Cardiac muscle cell (in vitro differentiated cells and primary cell): ENCODE data around the gene LRRC74A. TPM values are rescaled to one million over a fixed set of nuclear protein-coding genes. Genes with fewer than 3 reads are reported as not detected.

ENCODE experiments used
- DNase-seq, 2 donors: peaks; one replicate each; pipeline versions ENCODE4 v3.0.0 to v3.0.0-alpha.2; 2010 to 2017; ENCODE audit warnings: low read depth in 1 of 2, low spot score in 1 of 2
- H3K27ac ChIP-seq: fragments of 200-600 bp; sonication (generic); 2 replicates; pipeline ENCODE4 v1.5.1; 2016
- H3K27me3 ChIP-seq: fragments of 200-600 bp; sonication (generic); 2 replicates; pipeline ENCODE4 v1.6.0; 2016; ENCODE audit warnings: control low read depth
- H3K36me3 ChIP-seq: fragments of 200-600 bp; sonication (generic); 2 replicates; pipeline ENCODE4 v1.5.1; 2016; ENCODE audit warnings: control low read depth
- H3K4me1 ChIP-seq: fragments of 200-600 bp; sonication (generic); 2 replicates; pipeline ENCODE4 v1.8.1; 2017; ENCODE audit warnings: low read depth, mild to moderate bottlenecking, mixed run types
- H3K4me3 ChIP-seq: fragments of 200-600 bp; sonication (generic); 2 replicates; pipeline ENCODE4 v1.5.1; 2016; ENCODE audit warnings: mild to moderate bottlenecking
- H3K9me3 ChIP-seq: fragments of 200-600 bp; sonication (generic); 2 replicates; pipeline ENCODE4 v1.5.1; 2017; ENCODE audit warnings: low read depth, mild to moderate bottlenecking, control low read depth
- CTCF ChIP-seq: IDR thresholded peaks from 2 replicates; pipeline ENCODE4 v1.5.1; 2012; ENCODE audit warnings: low read depth, mild to moderate bottlenecking, low read length
- polyA plus RNA-seq: library from polyadenylated mRNA; unstranded; fragments of >200 nt; fragmentation: Nextera tagmentation; extraction: Ambion mirVana; gene quantifications from 2 replicates; pipeline ENCODE4 v1.2.1, GENCODE V29; 2016
- total RNA-seq: library from RNA; depleted of rRNA; stranded (reverse); fragments of >200 nt; gene quantifications from 2 replicates; pipeline ENCODE4 v1.2.3, GENCODE V29; 2016

LRRC74A gene
- total and polyA plus RNA-seq, 2 experiments from 2014 or later, result not detected

- no peak for DNase-seq
- Histone ChIP-seq H3K27ac (no peak overlapping the region), H3K4me3 (no peak overlapping the region), H3K9me3 (no peaks in the 10 kb centered on the region), H3K4me1 (peaks cover 3% of the 10 kb centered on the region), H3K36me3 (no peaks in the 10 kb centered on the region), H3K27me3 (no peaks in the 10 kb centered on the region)
- no peak for TF ChIP-seq CTCF
Measured at GRCh38 chr14:76837524-76837923, 11.3 kb downstream of the LRRC74A start.

- Histone ChIP-seq H3K4me3 (no peak overlapping the region), H3K27me3 (no peaks in the 10 kb centered on the region), H3K9me3 (no peaks in the 10 kb centered on the region), H3K4me1 (no peaks in the 10 kb centered on the region), H3K27ac (no peak overlapping the region), H3K36me3 (no peaks in the 10 kb centered on the region)
- no peak for DNase-seq
- no peak for TF ChIP-seq CTCF
Measured at GRCh38 chr14:76842414-76842813, 16.2 kb downstream of the LRRC74A start.

GRCh38 chr14:76844223-76844622 is 18.0 kb downstream of the LRRC74A start:
- Histone ChIP-seq H3K4me3 (no peak overlapping the region), H3K27me3 (no peaks in the 10 kb centered on the region), H3K27ac (no peak overlapping the region), H3K9me3 (no peaks in the 10 kb centered on the region), H3K4me1 (no peaks in the 10 kb centered on the region), H3K36me3 (no peaks in the 10 kb centered on the region)
- TF ChIP-seq CTCF, result peak; percentile 30
- peak in 1 of 2 donors; percentile 79 for DNase-seq

GRCh38 chr14:76846331-76847047 is 20.3 kb downstream of the LRRC74A start:
- no peak for TF ChIP-seq CTCF
- H3K27me3 ChIP-seq, result no peaks in the 10 kb centered on the region
- H3K27ac ChIP-seq, result no peak overlapping the region
- no peaks in the 10 kb centered on the region for H3K9me3 ChIP-seq
- no peaks in the 10 kb centered on the region for H3K4me1 ChIP-seq
- no peak for DNase-seq
- no peaks in the 10 kb centered on the region for H3K36me3 ChIP-seq
- no peak overlapping the region for H3K4me3 ChIP-seq

GRCh38 chr14:76848879-76849278 is 22.7 kb downstream of the LRRC74A start:
- Histone ChIP-seq H3K27me3 (no peaks in the 10 kb centered on the region), H3K36me3 (no peaks in the 10 kb centered on the region), H3K4me3 (no peak overlapping the region), H3K27ac (no peak overlapping the region), H3K9me3 (no peaks in the 10 kb centered on the region), H3K4me1 (no peaks in the 10 kb centered on the region)
- DNase-seq, result no peak
- TF ChIP-seq CTCF, result no peak
